Activated naive CD4-positive, alpha-beta T cell treated with anti-CD3 and anti-CD28 coated beads, Interleukin-2, amount 50 U/mL, for 72 hours (primary cell): Measurements from ENCODE around the gene PPIP5K2. TPM values are rescaled to one million over a fixed set of nuclear protein-coding genes. Genes with fewer than 3 reads are reported as not detected.
"Not testable (repeated sequence)": the region's sequence is repeated elsewhere in the genome, so short reads cannot be mapped to it uniquely, and the experiment has no call there.

Experiments used
- ATAC-seq, 2 donors: fragments of 150-1000 bp; cut with Tn5 transposase; 2 replicates each; pipeline ENCODE4 v1.10.0; 2021; ENCODE audit warnings: mild to moderate bottlenecking in 2 of 2, moderate library complexity in 2 of 2
- DNase-seq, 2 donors: peaks; one replicate each; pipeline ENCODE4 v3.0.0; 2021 to 2022; ENCODE audit warnings: low spot score in 2 of 2
- H3K27ac Mint-ChIP-seq, 2 donors: one replicate each; pipeline ENCODE4 v1.8.0; 2022; ENCODE audit warnings: mild to moderate bottlenecking in 2 of 2, mixed read lengths in 2 of 2
- H3K36me3 Mint-ChIP-seq, 2 donors: one replicate each; pipeline ENCODE4 v1.8.0; 2022; ENCODE audit warnings: mixed read lengths in 2 of 2
- H3K9me3 Mint-ChIP-seq, 2 donors: one replicate each; pipeline ENCODE4 v1.8.0; 2022; ENCODE audit warnings: mixed read lengths in 2 of 2
- total RNA-seq, 2 donors: library from RNA; stranded (reverse); gene quantifications; one replicate each; pipeline ENCODE4 v1.2.3, GENCODE V29; 2022

PPIP5K2 gene
- total RNA-seq, 2 donors from 2014 or later, result 50.0 to 58.9 TPM

DNA sequence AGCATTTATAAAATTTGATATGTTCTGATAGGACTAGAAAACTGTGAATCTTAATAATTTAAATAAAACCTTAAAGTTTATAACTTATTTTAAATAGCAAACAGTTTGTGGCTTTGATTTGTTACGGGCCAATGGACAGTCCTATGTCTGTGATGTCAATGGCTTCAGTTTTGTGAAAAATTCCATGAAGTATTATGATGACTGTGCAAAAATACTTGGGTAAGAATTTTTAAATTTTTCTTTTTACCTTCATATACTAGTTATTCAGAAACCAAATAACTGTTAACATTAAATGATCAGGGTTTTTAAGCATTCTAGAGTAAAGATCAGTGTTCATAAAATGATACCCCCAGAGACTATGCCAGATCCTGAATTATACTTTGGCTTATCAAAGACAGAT is 31.1 kb downstream of the PPIP5K2 start:
- Mint-ChIP-seq H3K27ac (no peak overlapping the region), H3K36me3 (no peaks in the 10 kb centered on the region), H3K9me3 (no peaks in the 10 kb centered on the region)
- ATAC-seq (no peak), DNase-seq (no peak)

DNA sequence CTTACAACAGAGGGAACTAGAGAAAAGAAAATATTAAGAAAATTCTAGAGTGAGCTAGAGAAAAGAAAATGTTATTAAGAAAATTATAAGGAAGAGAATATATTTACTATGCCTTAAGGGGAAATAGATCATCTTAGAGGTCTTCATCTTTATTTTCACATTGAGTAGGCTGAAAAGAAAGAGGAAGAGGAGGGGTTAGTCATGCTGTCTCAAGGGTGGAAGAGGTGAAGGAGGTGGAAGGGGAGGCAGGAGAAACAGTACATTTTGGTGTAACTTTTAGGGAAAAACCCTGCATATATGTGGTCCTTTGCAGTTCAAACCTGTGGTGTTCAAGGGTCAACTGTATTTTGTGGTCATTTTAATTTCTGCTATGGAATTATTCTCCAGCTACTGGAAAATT is 46.6 kb downstream of the PPIP5K2 start:
- Mint-ChIP-seq H3K27ac (no peak overlapping the region), H3K9me3 (no peaks in the 10 kb centered on the region), H3K36me3 (peaks cover 0 to 15% of the 10 kb centered on the region in 2 donors)
- DNase-seq (no peak), ATAC-seq (no peak)

DNA sequence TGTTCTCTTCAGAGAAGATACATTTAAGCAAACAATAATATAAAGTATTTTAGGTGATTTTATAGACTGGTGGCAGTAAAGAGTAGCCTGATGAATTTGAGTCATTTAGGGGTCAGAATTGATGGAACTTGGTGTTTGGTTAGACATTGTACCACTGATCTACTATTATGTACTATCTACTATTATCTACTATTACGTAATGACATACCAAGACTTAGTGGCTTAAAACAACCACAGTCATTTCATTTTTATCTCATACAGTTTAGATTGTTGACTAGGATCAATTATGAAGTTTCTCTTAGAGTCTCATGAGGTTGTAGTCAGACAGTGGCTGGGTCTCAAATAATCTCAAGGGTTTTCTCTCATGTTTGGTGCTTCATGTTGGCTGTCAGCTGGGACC is 54.0 kb downstream of the PPIP5K2 start:
- ATAC-seq, result no peak
- H3K27ac Mint-ChIP-seq, result no peak overlapping the region
- no peak for DNase-seq
- no peaks in the 10 kb centered on the region for H3K36me3 Mint-ChIP-seq
- no peaks in the 10 kb centered on the region for H3K9me3 Mint-ChIP-seq

- no peak for ATAC-seq
- Mint-ChIP-seq H3K9me3 (no peaks in the 10 kb centered on the region), H3K36me3 (no peaks in the 10 kb centered on the region), H3K27ac (no peak overlapping the region)
- no peak for DNase-seq
Observed at GRCh38 chr5:103177543-103177942, 57.4 kb downstream of the PPIP5K2 start.

GRCh38 chr5:103178167-103178566 is 58.1 kb downstream of the PPIP5K2 start:
- H3K36me3 Mint-ChIP-seq, result no peaks in the 10 kb centered on the region
- ATAC-seq, result no peak
- no peak for DNase-seq
- no peaks in the 10 kb centered on the region for H3K9me3 Mint-ChIP-seq
- no peak overlapping the region for H3K27ac Mint-ChIP-seq

- ATAC-seq, result no peak
Observed at GRCh38 chr5:103186152-103186551, 66.1 kb downstream of the PPIP5K2 start.

DNA sequence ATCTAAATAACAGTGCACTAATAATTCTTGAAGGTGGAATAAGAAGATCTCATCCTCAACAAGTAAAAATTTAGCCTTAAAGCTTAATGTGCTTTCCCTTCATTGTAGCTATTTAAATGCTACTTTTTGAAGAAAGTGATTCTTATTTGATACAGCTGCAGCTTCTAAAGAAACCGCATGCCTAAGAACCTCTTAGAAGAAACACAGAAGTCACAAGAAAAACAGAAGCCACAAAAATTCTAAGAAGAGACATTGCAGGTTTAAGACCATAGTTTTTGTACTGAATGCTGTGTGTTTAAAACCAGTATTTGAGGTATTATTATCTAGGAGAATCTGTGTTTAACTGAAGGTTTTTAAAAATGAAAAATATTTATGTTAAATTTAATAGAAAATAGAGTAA is 68.3 kb downstream of the PPIP5K2 start:
- Mint-ChIP-seq H3K9me3 (no peaks in the 10 kb centered on the region), H3K36me3 (no peaks in the 10 kb centered on the region), H3K27ac (no peak overlapping the region)
- DNase-seq (no peak), ATAC-seq (no peak)

More at GRCh38 chr5:103186152-103186551, 66.1 kb downstream of the PPIP5K2 start:
- H3K27ac Mint-ChIP-seq, result no peak overlapping the region
- H3K9me3 Mint-ChIP-seq, result no peaks in the 10 kb centered on the region
- no peak for DNase-seq
- no peaks in the 10 kb centered on the region for H3K36me3 Mint-ChIP-seq

GRCh38 chr5:103203226-103203625 is 83.1 kb downstream of the PPIP5K2 start:
- H3K27ac Mint-ChIP-seq, result no peak overlapping the region
- peaks cover 11 to 18% of the 10 kb centered on the region in 2 donors for H3K36me3 Mint-ChIP-seq

GRCh38 chr5:103204990-103205389 is 84.9 kb downstream of the PPIP5K2 start:
- not testable (repeated sequence) for H3K9me3 Mint-ChIP-seq, DNase-seq, ATAC-seq, H3K27ac Mint-ChIP-seq
- peaks cover 4 to 12% of the 10 kb centered on the region in 2 donors for H3K36me3 Mint-ChIP-seq

More at GRCh38 chr5:103203226-103203625, 83.1 kb downstream of the PPIP5K2 start:
- DNase-seq, result no peak
- peak in 1 of 2 donors; percentile 35 for ATAC-seq
- H3K9me3 Mint-ChIP-seq, result peaks cover 0 to 4% of the 10 kb centered on the region in 2 donors

DNA sequence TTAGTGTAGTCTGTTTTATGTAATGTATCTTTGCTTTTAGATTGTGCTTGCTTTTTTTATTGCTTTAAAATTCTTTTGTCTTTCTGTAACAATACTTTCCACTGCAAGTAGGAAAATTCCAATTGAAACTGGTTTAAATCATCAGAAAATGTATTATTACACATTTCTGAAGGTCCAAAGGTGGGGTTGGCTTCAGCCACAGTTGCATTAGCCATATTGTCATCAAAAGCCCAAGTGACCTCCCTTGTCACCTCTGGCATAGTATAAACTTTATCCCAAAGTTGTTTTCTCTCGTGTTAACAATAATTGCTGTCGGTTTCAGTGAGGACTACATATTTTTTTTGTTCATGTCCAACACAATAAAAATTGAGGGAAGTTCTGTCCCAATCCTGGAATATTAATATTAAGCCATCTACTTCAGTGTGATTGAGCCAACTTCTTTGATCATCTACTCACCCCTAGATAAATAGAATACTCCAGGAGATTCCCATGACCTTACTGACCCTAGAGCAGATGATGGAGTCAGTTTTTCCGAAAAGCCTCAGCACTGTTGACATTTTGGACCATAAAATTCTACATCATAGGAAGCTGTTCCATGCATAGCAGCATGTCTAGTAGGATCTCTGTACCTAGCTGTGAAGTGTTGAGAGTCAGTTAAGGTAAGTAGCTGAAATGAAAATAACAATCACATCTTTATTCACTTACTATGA is 86.0 kb downstream of the PPIP5K2 start:
- ATAC-seq (no peak), DNase-seq (no peak)
- Mint-ChIP-seq H3K36me3 (peaks cover 4 to 12% of the 10 kb centered on the region in 2 donors), H3K27ac (no peak overlapping the region), H3K9me3 (peaks cover 0 to 8% of the 10 kb centered on the region in 2 donors)

DNA sequence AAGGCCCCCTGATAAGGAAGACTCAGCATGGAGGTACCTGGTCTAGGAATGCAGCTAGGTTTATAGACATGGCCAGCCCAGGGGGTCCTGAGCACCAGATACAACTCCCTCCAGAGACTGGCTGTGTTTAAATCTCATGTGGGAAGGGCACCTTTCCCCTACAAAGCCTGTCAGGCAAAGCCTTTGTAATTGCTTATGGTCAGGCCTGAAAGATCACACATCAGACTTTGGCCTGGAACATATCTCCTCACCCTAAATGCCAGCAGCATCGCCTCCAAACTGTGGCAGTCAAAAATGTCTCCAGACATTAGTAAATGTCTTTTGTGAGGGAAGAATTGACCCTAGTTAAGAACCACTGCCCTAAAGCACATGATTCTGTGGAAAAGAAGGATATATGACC is 86.9 kb downstream of the PPIP5K2 start:
- peaks cover 0 to 8% of the 10 kb centered on the region in 2 donors for H3K9me3 Mint-ChIP-seq
- no peak for DNase-seq
- H3K27ac Mint-ChIP-seq, result no peak overlapping the region
- ATAC-seq, result no peak
- H3K36me3 Mint-ChIP-seq, result peaks cover 4 to 12% of the 10 kb centered on the region in 2 donors

DNA sequence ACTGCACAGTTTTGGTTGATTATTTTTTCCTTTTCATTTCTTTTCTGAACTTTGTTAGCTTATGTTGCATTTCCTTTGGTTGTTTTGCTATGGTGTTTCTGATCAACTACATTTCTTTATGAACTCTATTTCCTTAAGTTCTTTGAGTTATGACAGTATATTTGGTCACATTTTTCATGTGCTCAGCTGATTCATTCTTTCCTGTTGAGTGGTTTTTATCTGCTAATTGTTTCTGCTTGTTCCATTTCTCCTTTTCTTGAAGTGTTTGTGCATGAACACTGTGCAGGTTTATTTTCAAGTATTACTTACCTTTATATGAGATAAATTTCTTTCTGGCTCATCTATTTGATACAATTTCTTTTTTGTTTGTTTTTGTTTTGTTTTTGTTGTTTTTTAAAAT is 87.6 kb downstream of the PPIP5K2 start:
- Mint-ChIP-seq H3K27ac (peak overlapping the region in 1 of 2 donors; percentile 16), H3K9me3 (peaks cover 0 to 8% of the 10 kb centered on the region in 2 donors), H3K36me3 (peaks cover 4 to 12% of the 10 kb centered on the region in 2 donors)
- DNase-seq (no peak), ATAC-seq (peak in 1 of 2 donors; percentile 58)

DNA sequence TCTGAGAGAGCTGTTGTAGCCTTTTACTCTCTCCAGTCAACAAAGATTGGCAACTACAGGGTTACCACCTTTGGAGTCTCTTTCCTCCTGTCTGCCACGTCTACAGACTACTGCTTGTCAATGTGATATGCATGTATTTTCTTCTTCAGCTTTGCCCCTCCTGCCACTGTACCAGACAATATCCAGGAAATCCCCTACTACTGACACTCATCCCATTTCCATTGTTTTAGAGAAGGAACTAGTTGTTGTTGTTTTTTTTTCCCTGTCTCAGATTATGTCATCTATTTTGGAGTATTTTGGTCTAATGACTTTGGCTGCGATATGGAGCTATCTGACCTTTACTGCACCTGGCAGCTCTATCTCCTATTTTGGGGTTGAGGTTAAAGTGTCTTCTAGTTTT is 88.4 kb downstream of the PPIP5K2 start:
- Mint-ChIP-seq H3K36me3 (peaks cover 4 to 12% of the 10 kb centered on the region in 2 donors), H3K27ac (peak overlapping the region; percentile 16 to 46), H3K9me3 (peaks cover 0 to 8% of the 10 kb centered on the region in 2 donors)
- no peak for DNase-seq
- no peak for ATAC-seq

GRCh38 chr5:103209065-103209464 is 89.0 kb downstream of the PPIP5K2 start:
- peaks cover 0 to 8% of the 10 kb centered on the region in 2 donors for H3K9me3 Mint-ChIP-seq
- H3K27ac Mint-ChIP-seq, result no peak overlapping the region
- H3K36me3 Mint-ChIP-seq, result peaks cover 4 to 10% of the 10 kb centered on the region in 2 donors
- no peak for DNase-seq
- ATAC-seq, result no peak

GRCh38 chr5:103210952-103211351 is 90.9 kb downstream of the PPIP5K2 start:
- no peak for DNase-seq
- Mint-ChIP-seq H3K27ac (no peak overlapping the region), H3K36me3 (no peaks in the 10 kb centered on the region), H3K9me3 (peaks cover 0 to 4% of the 10 kb centered on the region in 2 donors)
- ATAC-seq, result no peak

DNA sequence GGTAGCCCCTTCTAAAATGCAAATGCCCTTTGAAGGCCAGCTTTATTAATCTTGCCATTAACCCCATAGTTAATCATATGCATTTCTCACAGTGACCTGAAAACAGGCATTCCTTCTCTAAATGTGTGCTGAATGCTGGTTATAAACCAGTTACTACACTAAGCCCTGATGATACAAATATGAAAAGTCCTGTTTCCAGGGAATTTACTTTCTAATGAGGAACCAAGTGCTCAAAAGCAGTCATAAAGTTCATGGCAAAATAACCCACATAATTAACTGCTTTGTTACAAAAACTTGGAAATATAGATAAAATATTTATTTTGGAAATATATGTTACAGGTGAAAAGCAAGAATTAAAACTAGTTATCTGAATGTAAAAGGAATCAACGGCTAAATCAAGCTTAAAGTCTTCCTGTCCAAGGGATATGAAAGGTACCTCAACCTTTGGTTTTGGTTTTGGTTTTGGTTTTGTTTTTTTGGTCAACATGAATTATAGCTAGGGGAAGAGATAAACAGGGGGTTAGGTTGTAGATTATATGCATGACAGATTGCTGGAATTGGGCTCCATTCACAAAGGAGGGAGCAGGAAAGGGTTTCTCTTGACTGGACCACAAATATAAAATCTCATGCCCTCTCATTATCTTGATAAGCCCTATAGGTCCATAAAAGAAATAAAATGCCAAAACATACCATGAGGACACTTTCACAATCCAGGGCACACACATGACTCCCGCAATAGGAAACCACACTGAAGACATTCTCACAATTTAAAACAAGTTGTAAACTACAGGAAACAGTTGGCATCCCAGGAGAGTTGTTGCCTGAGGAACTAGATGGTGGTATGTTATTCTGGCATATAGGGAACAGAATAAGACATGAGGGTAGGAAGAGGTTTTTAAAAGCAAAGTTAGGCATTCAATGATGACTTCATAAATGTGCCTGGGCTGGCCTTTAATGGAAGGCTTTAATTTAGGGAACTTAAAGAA is 91.8 kb downstream of the PPIP5K2 start:
- ATAC-seq (no peak), DNase-seq (no peak)

GRCh38 chr5:103216137-103216536 is 96.0 kb downstream of the PPIP5K2 start:
- ATAC-seq (no peak), DNase-seq (no peak)
- H3K27ac Mint-ChIP-seq, result peak overlapping the region in 1 of 2 donors; percentile 30
- H3K9me3 Mint-ChIP-seq, result no peaks in the 10 kb centered on the region
- H3K36me3 Mint-ChIP-seq, result no peaks in the 10 kb centered on the region

More for the DNA sequence above, 91.8 kb downstream of the PPIP5K2 start:
- Mint-ChIP-seq H3K9me3 (peaks cover 0 to 4% of the 10 kb centered on the region in 2 donors), H3K27ac (no peak overlapping the region), H3K36me3 (no peaks in the 10 kb centered on the region)
